Right lobe of liver (tissue), 6 donors: ENCODE measurements around the gene PDGFB. TPM values are rescaled to one million over a fixed set of nuclear protein-coding genes. Genes with fewer than 3 reads are reported as not detected.

Source experiments
- ATAC-seq, 4 donors: fragments of 200-7000 bp; cut with Tn5 transposase; one replicate each; pipeline ENCODE4 v1.9.1; 2020; ENCODE audit warnings: mild to moderate bottlenecking in 4 of 4, moderate library complexity in 4 of 4
- DNase-seq, 3 donors: peaks; one replicate each; pipeline ENCODE4 v3.0.0-alpha.2; 2020
- H3K27ac ChIP-seq, 3 donors: fragments of 200-600 bp; one replicate each; pipeline ENCODE4 v1.8.0; 2022
- H3K27me3 ChIP-seq, 2 donors: fragments of 200-600 bp; one replicate each; pipeline ENCODE4 v1.8.0; 2022
- H3K36me3 ChIP-seq, 4 donors: fragments of 200-600 bp; sonication (generic) in 1 of 4; one replicate each; pipeline versions ENCODE4 v1.5.1 to v1.8.0; 2017 to 2022; ENCODE audit warnings: control low read depth in 1 of 4
- H3K4me1 ChIP-seq, 4 donors: fragments of 200-600 bp; sonication (generic) in 1 of 4; one replicate each; pipeline versions ENCODE4 v1.5.1 to v1.8.0; 2017 to 2022; ENCODE audit warnings: control low read depth in 1 of 4
- H3K4me3 ChIP-seq, 3 donors: fragments of 200-600 bp; one replicate each; pipeline ENCODE4 v1.8.0; 2022
- H3K9me3 ChIP-seq, 4 donors: fragments of 200-600 bp; sonication (generic) in 1 of 4; one replicate each; pipeline versions ENCODE4 v1.5.1 to v1.8.0; 2017 to 2022; ENCODE audit warnings: control low read depth in 1 of 4
- CTCF ChIP-seq, 4 donors: fragments of 200-600 bp in 3 of 4; fragments of 450-650 bp in 1 of 4; IDR thresholded peaks; one replicate each; pipeline versions ENCODE4 v1.5.1 to v1.8.0; 2016 to 2022; ENCODE audit warnings: antibody characterized with exemption in 4 of 4, mild to moderate bottlenecking in 2 of 4
- POLR2A ChIP-seq: fragments of 450-650 bp; IDR thresholded peaks from one replicate; pipeline ENCODE4 v1.6.1; 2017; ENCODE audit warnings: antibody characterized with exemption, mild to moderate bottlenecking
- WGBS: methylation state at CpG from one replicate; pipeline ENCODE4 v1.1.6; 2018; ENCODE audit warnings: low coverage, low lambda C conversion rate; ENCODE audit not compliant: insufficient coverage; ENCODE audit errors: missing lambda C conversion rate; 5-methylcytosine and 5-hydroxymethylcytosine counted together
- intact Hi-C, 2 donors: fragments of 100-400 bp; cut with DNase I; formaldehyde crosslinking; loops; one replicate each; pipeline versions ENCODE4 v1.11.2 to v1.14.1; 2022
- total RNA-seq, 6 experiments: library from RNA; depleted of rRNA in 2 of 6; stranded (reverse); fragments of >200 nt in 2 of 6; fragmentation: NEBNext Ultra II Directional in 3 of 6; extraction: Animal tissue kit (Norgen Biotek cat#: 25700) in 3 of 6; gene quantifications; one replicate each; pipeline versions ENCODE4 v1.1.0 to v1.2.4, GENCODE V29; 2016 to 2023
- donor health status: DM: no; HTN: yes; CAD: no.
- donor health status: DM: no; HTN: no; CAD: no.
- donor health status: DM: no; HTN: no; CAD: no.
- donor health status: DM: no; HTN: yes; CAD: no.
- donor health status: DM: no; HTN: yes; CAD: no.

PDGFB gene
- total RNA-seq, 6 experiments from 2014 or later = 0.90 to 10.2 (median 3.3) TPM

DNA sequence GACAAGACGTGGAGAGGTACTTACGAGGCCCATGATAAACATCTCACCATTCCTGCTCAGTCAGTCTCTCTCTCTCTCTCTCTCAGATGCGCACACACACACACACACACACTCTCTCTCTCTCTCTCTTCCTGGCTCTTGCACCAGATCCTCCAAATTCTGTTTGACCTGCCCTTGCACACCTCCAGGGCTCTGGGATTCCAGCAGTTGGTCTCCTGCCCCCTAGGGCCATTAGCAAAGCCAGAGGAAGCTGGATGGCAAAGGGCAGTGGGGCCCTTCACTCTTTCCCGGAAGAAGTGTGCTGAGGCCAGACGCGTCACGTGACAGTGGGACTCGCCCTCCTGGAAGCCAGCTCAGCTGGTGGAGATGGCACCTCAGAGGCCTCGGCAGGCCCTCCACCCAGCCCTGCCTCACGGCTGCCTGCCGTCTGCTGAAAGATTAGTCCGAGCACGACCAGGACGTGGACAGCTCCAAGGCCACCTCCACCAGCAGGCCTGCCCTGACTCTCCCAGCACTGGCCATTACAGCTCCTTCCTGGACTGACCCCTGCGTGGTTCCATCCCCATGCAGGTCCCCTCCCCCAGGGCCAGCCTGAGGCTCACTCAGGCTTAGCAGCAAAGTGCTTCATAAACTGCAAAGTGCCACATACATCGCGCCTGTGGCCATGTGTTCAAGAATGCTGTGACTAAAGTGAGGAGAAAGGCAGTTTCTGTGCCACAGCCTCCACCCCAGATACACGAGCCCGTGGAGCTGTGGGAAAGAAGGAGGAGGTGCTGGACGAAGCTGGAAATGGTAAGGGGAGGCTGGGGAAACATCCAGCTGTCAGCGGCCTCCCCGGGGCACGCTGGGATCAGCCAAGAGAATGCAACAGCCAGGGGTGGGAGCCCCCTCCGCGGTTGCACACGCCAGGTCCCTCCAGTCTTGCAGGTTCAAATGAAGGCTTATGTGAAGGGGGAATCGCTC lies 3.7 kb downstream of the PDGFB start:
- Histone ChIP-seq H3K27me3 (no peaks in the 10 kb centered on the region), H3K4me3 (peak overlapping the region; percentile 48 to 53 (median 51)), H3K27ac (peak overlapping the region in 2 of 3 donors; percentile 4 to 38), H3K9me3 (no peaks in the 10 kb centered on the region), H3K36me3 (no peaks in the 10 kb centered on the region), H3K4me1 (peaks cover 0 to 25% (median 4%) of the 10 kb centered on the region in 4 donors)
- intact Hi-C loops = loop anchor here in 1 of 2 donors (10.0 kb wide), 1 partner anchor 74 kb away; the partner anchor contains the start of gene RPL3
- no peak for TF ChIP-seq POLR2A
- TF ChIP-seq CTCF (IDR thresholded peaks at IDR 0.05) = no peak
- ATAC-seq = peak; percentile 6 to 36 (median 16)
- no peak for DNase-seq
- 43% methylated on average over 13 of the region's 27 CpGs for WGBS

DNA sequence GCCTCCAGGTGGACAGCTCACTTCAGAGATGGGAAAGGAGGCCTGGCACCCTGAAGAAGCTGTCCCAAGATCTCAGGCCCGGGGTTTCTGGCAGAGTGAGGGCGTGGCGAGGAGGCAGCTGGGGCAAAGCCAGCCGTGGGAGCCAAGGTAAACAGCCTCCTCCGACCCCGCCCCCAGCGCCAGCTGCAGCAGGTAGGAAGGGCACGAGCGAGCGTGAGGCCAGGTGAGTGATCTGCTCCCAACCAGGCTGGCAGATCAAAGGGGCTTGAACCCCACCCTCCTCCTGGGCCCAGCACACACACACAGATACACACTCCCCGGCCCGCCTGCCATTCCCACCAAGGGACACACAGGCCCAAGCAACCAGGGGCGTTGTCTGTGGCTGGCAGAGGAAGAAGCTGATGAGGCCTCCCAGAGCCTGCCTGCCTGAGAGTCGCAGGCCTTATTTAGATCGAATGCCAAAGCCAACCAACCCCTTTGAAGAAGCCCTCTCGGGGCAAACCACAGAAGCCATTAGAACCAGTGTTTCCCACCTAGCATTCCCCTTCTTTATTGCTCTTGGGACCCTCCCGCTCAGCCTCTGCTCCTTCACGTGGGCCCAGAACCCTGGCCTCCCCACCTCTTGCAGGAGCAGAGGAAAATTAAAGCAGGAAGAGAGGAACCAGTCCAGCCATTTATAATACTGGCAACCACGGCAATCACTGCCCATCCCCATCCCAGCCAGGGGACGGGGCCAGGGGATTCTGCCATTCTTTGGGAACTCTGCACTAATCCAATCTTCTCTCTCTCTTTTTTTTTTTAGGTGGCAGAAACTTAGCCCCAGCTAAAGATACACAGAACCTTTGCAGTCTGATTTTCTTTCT lies 5.0 kb downstream of the PDGFB start:
- no peak for TF ChIP-seq POLR2A
- TF ChIP-seq CTCF (IDR thresholded peaks at IDR 0.05) = no peak
- peak; percentile 75 to 85 (median 83) for DNase-seq
- Histone ChIP-seq H3K27ac (no peak overlapping the region), H3K36me3 (no peaks in the 10 kb centered on the region), H3K4me1 (peaks cover 0 to 25% (median 9%) of the 10 kb centered on the region in 4 donors), H3K9me3 (no peaks in the 10 kb centered on the region), H3K4me3 (no peak overlapping the region), H3K27me3 (no peaks in the 10 kb centered on the region)
- intact Hi-C loops = loop anchor here in 1 of 2 donors (10.0 kb wide), 1 partner anchor 75 kb away; the partner anchor contains the start of gene RPL3
- peak; percentile 47 to 71 (median 60) for ATAC-seq
- 32% methylated on average over 5 of the region's 20 CpGs for whole genome bisulfite sequencing

DNA sequence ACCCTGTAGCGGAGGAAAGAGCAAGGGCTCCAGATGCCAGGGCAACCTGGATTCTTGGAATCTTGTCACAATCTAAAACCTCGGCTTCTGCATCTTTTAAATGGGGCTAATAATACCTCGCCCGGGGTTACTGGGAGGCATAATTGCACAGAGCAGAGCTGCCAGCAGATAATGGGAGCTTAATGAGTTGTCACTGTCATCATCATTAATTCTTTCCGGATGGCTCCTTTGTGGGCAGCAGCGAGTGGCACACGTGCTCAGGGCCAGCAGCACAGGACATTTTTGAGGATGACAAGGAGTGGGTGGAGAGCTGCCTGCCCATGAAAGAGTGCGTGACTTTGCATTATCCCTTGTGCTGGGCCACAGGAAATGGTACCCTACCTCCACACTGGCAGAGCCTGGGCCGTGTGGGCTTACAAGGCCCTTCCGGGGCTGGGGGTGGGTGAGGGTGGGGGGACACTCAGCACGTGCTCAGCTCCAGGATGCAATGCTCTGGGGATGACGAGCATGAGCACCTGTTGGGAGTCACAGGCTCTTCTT lies 5.7 kb downstream of the PDGFB start:
- Histone ChIP-seq H3K27ac (no peak overlapping the region), H3K4me3 (no peak overlapping the region), H3K9me3 (no peaks in the 10 kb centered on the region), H3K4me1 (peaks cover 0 to 22% (median 11%) of the 10 kb centered on the region in 4 donors), H3K36me3 (no peaks in the 10 kb centered on the region), H3K27me3 (no peaks in the 10 kb centered on the region)
- TF ChIP-seq POLR2A (no peak), CTCF (IDR thresholded peaks at IDR 0.05) (no peak)
- DNase-seq (no peak), ATAC-seq (no peak)
- intact Hi-C loops = no loop called here
- 69% methylated on average over 3 of the region's 12 CpGs for WGBS

GRCh38 chr22:39238561-39238960 lies 6.2 kb downstream of the PDGFB start:
- H3K9me3 ChIP-seq = no peaks in the 10 kb centered on the region
- WGBS = no CpG with 5 or more reads among the region's 8 CpGs
- no peak overlapping the region for H3K4me3 ChIP-seq
- H3K4me1 ChIP-seq = peaks cover 0 to 21% (median 10%) of the 10 kb centered on the region in 4 donors
- H3K27me3 ChIP-seq = no peaks in the 10 kb centered on the region
- DNase-seq = peak in 1 of 3 donors; percentile 38
- H3K36me3 ChIP-seq = no peaks in the 10 kb centered on the region
- ATAC-seq = no peak
- intact Hi-C loops = no loop called here
- TF ChIP-seq CTCF (IDR thresholded peaks at IDR 0.05) (no peak), POLR2A (no peak)
- no peak overlapping the region for H3K27ac ChIP-seq
